T47D (cell line): ENCODE data around the gene MT1H.
A peak's percentile ranks its signal among the peaks of the same experiment; 100 is the strongest.

ENCODE experiments used
- DNase-seq, 2 experiments: peaks; one replicate each; pipeline versions ENCODE4 v3.0.0 to v3.0.0-alpha.2; 2011 to 2012; ENCODE audit warnings: low read depth in 1 of 2, low spot score in 1 of 2
- JUND ChIP-seq: IDR thresholded peaks from 2 replicates; pipeline ENCODE4 v1.6.1; 2012; ENCODE audit warnings: low read depth
- in situ Hi-C: cut with HindIII; loops from 2 replicates; pipeline ENCODE4 v1.10.0; 2016; ENCODE audit warnings: low sequenced_read_pairs, low pct_unique_long_range_greater_than_20kb

The MT1H gene

DNA sequence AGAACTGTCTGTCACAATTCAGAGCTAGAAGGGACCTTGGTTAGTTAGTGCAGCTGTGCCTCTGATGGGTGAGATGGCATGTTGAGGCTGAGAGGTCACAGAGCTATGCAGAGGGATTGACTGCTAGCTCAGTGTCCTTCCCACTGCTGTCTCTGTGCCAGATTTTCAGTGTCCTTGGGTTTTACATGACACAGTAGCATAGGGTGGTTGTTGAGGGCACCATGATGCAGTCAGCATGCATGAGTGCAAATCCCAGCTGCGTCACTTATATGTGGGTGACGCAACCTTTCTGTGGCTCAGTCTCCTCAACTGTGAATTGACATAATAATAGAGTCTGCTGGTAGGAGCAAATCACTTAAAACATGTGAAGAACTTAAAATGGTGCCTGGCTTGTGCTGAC is 28.4 kb upstream of the MT1H start:
- TF ChIP-seq JUND: no peak
- in situ Hi-C loops: no loop called here
- no peak for DNase-seq

DNA sequence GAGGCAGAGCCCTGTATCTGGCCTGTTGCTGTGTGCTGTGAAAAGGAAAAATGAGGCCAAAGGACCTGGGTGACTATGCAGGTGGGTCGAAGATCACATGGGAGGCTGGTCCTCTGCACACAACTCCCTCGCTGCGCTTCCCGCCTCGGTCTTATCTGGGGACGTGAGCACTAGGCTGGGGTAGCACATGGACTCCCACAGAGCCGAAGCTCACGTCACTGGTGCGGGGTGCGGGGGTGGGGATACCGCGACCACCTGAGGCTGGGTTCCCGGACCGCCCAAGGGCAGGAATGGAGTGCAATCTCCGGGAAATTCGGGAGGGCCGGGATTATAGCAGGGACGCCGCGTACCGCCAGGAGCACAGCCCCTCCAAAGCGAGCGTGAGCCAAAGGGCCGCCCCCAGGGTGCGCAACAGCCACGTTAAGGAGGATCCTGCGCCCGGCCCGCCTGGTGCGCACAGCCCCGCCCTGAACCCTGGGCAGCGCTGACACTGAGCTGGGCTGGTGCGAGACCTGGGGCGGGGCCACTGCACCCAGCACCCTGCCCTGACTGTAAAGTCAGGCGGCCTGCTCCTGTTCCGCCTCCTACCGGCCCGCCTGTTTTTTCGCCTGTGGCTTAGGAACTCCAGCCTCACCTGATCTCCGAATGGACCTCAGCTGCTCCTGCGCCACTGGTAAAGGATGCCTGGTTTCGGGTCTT is 26.4 kb upstream of the MT1H start:
- DNase-seq: peak; percentile 57 to 82
- TF ChIP-seq JUND: no peak
- in situ Hi-C loops: no loop called here

DNA sequence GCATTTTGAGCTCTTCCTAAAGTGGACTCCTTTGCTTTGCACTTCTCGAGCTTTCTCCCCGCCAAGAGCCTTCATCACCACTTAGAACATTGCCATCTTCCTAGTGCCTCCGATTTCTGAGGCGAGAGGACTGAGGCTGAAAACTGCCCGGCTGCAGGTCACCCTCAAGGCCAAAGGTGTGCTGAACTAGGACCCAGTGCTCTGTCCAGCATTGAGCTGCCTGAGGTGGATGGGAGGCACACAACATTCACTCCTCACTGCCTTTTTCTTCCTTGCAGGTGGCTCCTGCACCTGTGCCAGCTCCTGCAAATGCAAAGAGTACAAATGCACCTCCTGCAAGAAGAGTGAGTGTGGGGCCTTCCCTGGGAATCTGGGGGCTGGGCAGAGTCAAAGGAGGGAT is 25.8 kb upstream of the MT1H start:
- TF ChIP-seq JUND: no peak
- in situ Hi-C loops: no loop called here
- DNase-seq: no peak

DNA sequence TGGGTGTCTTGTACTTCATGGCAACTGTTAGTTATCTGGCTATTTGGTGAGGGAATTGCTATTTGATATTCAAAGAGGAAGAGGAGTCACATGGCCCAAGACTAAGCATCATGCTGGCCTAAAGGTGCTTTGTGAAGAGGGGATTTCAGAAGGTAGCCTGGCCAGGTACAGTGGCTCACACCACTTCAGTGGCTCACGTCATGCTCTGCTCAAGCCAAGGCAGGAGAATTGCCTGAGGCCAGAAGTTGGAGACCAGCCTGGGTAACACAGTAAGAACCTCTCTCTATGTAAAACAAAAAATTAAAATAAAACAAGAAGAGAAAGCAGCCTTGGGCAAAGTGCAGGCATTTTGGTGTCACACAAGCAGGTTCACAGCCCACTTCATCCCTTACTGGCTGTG is 24.3 kb upstream of the MT1H start:
- in situ Hi-C loops: no loop called here
- no peak for DNase-seq
- TF ChIP-seq JUND: no peak

DNA sequence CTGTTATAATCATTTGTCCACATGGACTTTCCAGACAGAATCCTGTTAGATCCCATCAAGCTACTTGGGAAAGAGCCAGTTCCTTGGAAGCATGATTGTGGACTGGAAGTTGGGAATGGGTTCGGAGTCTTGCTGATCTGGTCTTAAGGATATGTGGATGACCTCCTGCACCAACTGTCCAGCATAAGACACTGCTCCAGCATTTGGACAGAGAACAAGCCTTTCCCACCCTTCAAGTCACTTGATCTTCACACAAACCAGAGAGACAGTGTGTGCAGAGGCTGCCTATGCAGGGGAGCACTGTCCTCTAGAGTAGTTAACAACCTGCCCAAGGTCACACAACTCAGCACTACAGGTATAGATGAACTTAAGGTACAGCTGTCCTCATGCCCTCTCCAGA is 23.8 kb upstream of the MT1H start:
- no peak for DNase-seq
- in situ Hi-C loops: no loop called here
- no peak for TF ChIP-seq JUND

DNA sequence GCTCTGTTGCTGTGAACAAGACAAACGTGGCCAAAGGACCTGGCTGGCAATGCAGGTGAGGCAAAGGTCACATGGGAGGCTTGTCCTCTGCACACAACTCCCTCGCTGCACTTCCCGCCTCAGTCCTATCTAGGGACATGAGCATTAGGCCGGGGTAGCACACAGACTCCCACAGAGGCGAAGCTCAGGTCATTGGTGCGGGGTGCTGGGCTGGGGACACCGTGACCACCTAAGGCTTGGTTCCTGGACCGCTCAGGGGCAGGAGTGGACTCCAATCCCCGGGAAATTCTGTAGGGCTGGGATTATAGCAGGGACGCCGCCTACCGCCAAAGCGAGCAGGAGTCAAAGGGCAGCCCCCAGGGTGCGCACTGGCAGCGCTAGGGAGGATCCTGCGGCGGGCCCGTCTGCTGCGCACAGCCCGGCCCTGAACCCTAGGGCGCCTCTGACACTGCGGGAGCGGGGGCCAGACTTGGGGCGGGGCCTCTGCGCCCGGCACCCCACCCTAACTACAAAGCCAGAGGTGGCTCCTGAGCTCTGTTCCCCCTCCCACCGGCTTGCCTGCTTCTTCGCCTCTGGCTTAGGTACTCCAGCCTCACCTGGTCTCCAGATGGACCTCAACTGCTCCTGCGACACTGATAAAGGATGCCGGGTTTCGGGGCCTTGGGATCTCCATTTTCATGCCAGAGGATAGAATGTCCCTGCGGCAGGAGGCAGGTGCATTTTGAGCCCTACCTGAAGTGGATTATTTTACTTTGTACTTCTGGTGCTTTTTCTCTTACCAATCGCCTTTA is 21.8 kb upstream of the MT1H start:
- in situ Hi-C loops: no loop called here
- DNase-seq: no peak
- no peak for TF ChIP-seq JUND

DNA sequence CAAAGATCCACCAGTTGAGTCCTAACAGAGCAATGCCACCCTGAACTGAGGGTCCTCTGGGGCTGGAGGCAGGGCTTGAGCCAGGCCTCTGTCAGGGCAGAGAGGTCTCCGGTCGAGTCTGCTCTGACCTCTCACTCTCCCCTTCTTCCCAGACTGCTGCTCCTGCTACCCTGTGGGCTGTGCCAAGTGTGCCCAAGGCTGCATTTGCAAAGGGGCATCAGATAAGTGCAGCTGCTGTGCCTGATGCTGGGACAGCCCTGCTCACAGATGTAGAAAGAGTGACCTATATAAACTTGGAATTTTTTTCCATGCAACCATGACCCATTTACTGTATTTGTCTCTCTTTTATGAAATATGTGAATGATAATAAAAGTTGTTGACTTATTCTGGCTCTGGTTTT is 20.3 kb upstream of the MT1H start:
- TF ChIP-seq JUND: no peak

DNA sequence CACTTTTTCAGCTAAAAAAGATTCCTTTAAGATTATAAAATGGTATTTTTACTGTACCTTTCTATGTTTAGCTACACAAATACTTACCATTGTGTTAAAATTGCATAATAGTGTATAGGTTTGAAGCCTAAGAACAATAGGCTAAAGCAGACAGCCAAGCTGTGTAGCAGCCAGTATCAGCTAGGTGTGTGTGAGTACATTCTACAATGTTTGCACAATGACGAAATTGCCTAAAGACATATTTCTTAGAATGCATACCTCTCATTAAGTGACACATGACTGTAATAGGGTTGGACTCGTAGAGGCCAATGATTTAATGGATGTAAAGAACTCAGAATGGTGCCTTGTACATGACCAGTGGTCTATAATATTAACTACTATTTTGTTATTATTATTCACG is 19.8 kb upstream of the MT1H start:
- in situ Hi-C loops: no loop called here
- DNase-seq: peak in 1 of 2 experiments; percentile 64
- no peak for TF ChIP-seq JUND

More for the DNA sequence above, 20.3 kb upstream of the MT1H start:
- DNase-seq: no peak
- in situ Hi-C loops: no loop called here

DNA sequence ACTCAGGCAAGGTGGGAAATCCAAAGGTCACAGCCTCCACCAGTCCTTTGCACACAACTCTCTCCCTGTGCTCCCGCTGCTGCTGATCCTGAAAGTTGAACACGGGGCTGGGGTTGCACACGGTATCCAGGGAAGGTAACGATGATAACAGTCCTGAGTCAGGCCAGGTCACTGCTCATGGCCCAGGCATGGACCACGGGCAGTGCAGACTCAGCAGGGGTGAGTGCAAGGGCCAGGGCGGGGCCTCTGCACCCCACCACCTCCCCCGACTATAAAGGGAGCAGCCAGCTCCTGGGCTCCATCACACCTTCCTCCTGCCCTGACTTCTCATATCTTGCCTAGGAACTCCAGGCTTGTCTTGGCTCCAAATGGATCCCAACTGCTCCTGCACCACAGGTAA is 18.0 kb upstream of the MT1H start, which contains the start of gene MT1B:
Gene MT1B, plus strand, starts transcription at position 301 of the 400 bp plus-strand sequence. Its CDS starts 68 bp downstream, at position 369.
- no peak for DNase-seq
- no peak for TF ChIP-seq JUND
- in situ Hi-C loops: no loop called here

DNA sequence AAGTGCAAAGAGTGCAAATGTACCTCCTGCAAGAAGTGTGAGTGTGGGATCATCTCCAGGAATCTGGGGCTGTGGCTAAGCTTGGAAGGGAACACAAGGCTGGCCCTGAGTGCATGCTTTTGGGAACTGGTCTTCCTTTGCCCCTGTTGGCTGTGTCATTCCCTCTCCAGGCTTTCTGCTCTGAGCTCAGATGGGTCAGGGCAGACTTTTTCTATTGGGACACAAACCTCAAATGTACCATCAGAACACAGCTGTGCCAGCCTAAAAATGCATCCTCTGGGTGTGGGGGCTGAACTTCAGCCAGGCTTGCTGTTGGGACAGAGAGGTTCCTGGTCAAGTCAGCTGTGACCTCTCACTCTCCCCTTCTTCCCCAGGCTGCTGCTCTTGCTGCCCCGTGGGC is 17.0 kb upstream of the MT1H start:
- no peak for DNase-seq
- no peak for TF ChIP-seq JUND
- in situ Hi-C loops: no loop called here

DNA sequence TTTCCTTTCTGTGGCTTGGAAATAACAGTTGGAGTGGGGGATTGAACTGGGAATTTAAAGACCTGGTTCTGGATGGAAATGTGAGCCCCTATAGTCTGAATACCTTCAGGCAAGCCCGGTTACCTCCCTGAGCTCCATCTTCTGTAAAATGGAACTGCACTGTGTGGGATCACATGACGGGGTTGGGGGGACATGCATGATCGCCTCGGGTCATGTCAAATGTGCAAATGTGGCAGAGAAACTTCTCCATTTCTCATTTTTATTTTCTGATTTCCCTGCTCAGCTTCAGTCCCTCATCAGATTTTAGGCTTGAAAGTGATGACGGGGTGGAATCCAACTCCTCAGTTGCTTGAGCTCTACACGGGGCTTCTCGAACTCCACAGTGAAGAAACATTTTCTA is 16.4 kb upstream of the MT1H start:
- no peak for DNase-seq
- no peak for TF ChIP-seq JUND
- in situ Hi-C loops: no loop called here

DNA sequence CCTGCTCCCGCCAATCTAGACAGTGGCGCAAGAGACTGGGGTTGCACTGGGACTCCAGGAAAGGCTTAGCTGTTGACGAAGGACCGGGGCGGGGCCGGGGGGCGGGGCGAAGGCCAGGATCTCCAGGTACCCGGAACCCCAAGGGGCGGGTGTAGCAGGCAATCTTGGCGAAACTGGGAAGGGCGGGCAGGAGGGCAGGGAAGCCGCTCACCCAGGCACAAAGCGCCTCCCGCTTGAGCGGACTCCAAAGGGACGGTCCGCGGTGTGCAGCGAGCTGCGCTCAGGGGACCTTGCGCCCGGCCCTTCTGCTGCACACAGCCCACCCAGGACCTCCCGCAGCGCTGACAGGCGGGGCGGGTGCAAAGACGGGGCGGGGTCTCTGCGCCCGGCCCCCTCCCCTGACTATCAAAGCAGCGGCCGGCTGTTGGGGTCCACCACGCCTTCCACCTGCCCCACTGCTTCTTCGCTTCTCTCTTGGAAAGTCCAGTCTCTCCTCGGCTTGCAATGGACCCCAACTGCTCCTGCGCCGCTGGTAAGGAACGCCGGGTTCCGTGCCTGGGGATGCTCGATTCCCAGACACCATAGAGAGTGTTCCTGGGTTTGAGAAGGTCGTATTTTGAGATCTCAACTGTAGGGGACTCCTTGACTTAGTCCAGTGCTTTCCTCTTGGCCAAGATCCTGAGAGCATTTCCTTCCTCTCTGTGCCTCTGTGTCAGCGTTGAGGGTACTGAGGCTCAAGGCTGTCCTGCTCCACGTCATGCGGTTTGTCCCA is 11.9 kb upstream of the MT1H start, which contains the start of gene MT1F:
Gene MT1F, plus strand, starts transcription at position 405 of the 772 bp plus-strand sequence. Its CDS starts 100 bp downstream, at position 505.
- peak; percentile 84 to 90 for DNase-seq
- TF ChIP-seq JUND: no peak
- in situ Hi-C loops: no loop called here
